OCI-M1 (cell line): Measurements from ENCODE around the gene LRRC8E.
"Not testable (repeated sequence)": the region's sequence is repeated elsewhere in the genome, so short reads cannot be mapped to it uniquely, and the experiment has no call there.

Source experiments
- DNase-seq: peaks from one replicate; lab custom pipeline; 2025; lab: John Stamatoyannopoulos, UW

LRRC8E gene

GRCh38 chr19:7887408-7888144 is 734 bp upstream of the LRRC8E start:
- no peak for DNase-seq

- DNase-seq, result no peak
Observed at GRCh38 chr19:7888826-7889217, 512 bp downstream of the LRRC8E start.

DNA sequence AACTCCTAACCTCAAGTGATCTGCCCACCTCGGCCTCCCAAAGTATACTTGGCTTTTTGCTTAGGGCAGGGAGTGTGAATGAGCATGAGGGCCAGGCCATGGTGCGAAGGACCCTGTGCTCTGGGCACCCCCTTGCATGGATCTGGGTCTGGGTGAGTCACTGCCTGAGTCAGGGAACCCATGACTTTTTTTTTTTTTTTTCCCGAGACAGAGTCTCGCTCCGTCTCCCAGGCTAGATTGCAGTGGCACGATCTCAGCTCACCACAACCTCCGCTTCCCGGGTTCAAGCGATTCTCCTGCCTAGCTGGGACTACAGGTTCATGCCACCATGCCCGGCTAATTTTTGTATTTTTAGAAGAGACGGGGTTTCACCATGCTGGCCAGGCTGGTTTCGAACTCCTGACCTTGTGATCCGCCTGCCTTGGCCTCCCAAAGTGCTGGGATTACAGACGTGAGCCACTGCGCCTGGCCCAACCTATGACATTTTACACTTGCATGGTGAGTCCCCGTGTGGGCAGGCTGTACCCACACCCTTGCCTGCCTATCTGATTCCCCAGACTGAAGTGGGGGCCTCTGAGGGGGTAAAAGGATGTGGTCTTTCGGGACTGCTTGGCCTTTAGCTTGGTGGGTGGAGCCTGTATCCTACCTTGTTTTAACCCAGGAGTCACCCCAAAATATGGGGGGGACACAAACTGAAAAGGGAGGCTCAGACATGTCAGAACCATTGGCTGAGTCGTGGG is 5.2 kb downstream of the LRRC8E start:
- DNase-seq, result not testable (repeated sequence)

GRCh38 chr19:7894612-7895309 is 6.5 kb downstream of the LRRC8E start:
- DNase-seq, result no peak

- DNase-seq, result no peak
Observed at GRCh38 chr19:7895565-7895964, 7.3 kb downstream of the LRRC8E start.

- DNase-seq, result no peak
Observed at GRCh38 chr19:7897292-7897691, 9.0 kb downstream of the LRRC8E start.

DNA sequence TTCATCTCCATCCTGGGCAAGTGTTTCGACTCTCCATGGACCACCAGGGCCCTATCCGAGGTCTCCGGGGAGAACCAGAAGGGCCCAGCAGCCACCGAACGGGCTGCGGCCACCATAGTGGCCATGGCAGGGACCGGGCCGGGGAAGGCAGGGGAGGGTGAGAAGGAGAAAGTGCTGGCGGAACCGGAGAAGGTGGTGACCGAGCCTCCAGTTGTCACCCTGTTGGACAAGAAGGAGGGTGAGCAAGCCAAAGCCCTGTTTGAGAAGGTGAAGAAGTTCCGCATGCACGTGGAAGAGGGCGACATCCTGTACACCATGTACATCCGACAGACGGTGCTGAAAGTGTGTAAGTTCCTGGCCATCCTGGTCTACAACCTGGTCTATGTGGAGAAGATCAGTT is 10.7 kb downstream of the LRRC8E start:
- DNase-seq, result no peak

- DNase-seq, result no peak
Observed at GRCh38 chr19:7899751-7900378, 11.6 kb downstream of the LRRC8E start.

- DNase-seq, result no peak
Observed at GRCh38 chr19:7900401-7900870, 12.1 kb downstream of the LRRC8E start.

DNA sequence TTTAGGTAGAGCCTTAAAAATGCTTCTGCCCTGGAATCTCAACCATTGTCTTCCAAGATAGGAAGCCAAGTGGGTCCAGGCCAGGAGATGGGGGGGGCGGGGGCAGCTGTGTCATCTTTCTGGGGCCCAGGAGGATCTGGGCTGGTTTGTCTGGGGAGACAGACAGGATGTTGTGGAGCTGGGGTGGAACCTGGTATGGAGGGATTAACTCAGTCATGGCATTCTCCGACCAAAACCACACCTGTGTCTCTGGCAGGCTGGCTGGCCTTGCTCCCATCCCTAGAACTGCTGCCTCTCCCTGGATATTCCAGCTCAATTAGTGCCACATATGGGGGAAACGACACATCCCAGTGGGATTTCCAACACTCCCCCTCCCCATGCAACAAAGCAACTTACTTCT is 12.6 kb downstream of the LRRC8E start:
- DNase-seq, result no peak

DNA sequence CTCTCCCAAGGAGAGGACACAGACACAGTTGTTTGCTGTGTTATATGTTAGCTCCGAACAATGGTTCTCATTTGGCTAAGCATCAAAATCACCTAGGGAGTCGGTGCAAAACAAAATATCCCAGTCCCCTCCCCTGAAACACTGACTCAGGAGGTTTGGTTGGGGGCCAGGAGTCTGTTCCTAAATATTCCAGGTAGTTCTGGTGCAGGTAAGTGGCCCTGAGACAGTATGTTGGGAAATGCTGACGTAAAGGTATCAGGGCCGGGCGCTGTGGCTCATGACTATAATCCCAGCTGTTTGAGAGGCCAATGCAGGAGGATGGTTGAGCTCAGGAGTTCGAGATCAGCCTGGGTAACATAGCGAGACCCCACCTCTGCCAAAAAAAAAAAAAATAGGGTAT is 13.0 kb downstream of the LRRC8E start:
- DNase-seq, result no peak

DNA sequence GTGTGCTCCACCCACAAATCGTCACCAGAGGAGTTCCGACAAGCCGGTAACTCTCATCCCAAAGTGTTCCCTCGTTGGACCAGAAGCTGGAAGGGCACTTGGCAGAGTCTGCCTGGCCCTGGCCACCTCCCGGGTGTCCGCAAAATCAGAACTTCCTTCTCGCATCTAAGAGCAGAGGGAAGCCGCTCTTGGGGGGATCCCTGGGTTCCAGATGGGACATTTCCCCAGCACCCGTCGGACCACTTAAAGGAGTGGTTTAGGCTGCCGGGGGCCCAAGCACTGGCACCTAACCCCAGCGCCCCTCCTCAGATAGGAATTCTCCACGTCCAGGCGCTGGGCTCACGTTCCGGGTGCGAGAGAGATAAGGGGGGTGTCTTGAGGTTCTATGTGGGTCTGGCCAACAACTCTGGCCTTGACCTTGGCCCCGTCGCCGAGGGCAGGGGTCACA is 14.5 kb downstream of the LRRC8E start:
- DNase-seq, result peak; percentile 56

GRCh38 chr19:7903244-7904073 is 15.1 kb downstream of the LRRC8E start, which contains the start of gene MAP2K7:
Gene MAP2K7, plus strand, starts transcription at chr19:7903877. Its CDS starts 68 bp downstream, at chr19:7903945.
- peak; percentile 100 for DNase-seq

DNA sequence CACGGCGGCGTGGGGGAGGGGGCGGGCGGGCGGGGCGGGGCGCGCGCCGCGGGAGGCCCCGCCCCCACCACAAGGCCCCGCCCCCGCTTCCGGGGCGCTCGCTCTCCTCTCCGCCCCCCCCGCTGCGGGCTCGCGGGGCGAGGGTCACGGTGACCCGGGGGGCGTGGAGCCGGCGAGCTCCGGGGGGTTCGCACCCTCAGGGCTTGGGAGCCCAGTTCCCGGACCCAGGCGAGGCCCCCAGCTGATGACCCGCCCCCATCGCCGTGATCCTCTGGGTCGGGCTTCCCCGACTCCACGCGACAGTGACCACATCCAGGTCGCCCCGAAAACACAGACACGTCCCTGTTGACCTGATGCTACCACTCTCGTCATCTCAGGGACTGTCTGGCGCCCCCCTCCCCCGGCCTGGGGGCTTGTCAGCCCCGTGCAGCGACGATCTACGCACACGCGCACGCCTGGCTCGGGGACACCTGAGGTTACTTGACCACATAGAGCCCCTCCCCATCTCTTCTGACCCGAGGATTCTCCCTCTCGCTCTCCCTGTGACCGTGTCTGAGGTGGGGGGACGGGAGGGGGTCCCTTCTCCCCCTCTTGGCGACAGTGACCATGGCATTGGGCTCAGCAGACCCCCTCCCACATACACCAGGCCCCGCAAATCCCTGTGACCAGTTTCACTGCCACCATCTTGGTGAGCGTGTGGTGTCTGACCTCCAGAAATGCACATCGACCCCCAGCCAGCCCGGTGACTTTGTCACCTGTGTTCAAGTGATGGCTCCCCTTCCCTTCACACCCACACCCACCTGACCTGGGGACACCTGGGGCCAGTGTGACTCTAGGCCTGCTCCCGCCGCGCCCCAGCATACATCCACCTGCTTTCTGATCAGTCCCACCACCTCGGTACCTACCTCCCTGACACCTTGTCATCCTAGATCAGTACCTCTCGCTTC is 16.0 kb downstream of the LRRC8E start:
- peak; percentile 76 for DNase-seq

DNA sequence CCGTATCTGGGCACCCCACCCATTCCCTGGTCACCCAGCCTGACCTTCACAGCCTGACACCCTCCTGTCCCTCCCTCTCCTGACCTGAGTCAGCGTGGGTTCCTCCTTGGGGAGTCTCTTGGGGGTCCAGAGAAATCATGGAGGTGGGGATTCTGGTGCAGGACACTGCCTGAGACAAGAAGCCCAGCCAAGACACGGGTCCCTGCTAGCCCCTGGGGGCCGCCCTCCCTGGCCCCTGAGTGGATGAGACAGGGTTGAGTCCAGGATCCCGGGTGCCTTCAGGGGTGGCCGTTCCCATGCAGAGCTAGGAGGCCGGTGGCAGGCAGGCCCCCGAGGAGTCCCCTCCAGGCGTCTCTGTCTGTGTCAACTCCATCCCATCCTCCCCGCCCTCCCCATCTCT is 17.0 kb downstream of the LRRC8E start:
- no peak for DNase-seq

DNA sequence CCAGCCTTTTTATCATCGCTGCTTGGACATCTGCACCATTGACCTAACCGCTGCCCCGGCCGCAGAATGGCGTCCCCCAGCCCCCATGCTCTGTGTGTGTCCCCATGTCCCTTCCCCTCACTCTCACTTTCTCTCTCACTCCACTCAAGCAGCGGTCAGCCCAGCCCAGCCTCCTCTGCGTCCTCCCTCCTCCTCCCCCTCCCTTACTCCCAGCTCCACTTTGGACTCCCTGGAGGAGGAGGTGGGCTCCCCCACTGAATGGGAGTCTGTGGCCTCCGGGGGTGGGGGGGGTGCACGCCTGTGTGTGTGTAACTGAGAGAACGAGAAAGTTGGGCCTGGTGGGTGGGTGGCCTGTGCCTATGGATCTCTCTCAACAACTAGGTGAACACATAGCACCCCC is 17.5 kb downstream of the LRRC8E start:
- no peak for DNase-seq

- DNase-seq, result no peak
Observed at GRCh38 chr19:7907122-7907521, 18.8 kb downstream of the LRRC8E start.

DNA sequence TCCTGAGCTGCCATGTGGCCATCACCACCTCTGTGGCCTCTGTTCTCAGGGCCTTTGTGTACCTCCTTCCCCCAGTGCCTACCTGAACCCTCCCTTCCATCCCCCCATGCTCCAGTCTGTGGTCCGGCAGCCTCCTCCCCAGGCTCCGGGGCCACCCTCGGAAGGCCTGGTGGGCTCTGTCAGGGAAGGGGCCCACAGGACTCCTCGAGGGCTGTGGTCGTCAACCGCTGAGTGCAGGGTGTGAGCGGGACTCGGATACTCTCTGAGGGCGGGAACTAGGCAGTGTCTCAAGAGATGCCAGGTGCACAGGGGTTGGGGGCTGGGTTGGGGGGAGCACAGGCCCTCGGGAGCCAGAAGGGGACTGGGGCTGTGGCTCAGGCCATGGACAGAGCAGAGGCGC is 19.2 kb downstream of the LRRC8E start:
- DNase-seq, result no peak

GRCh38 chr19:7908078-7908699 is 19.9 kb downstream of the LRRC8E start:
- DNase-seq, result no peak
